Common myeloid progenitor, CD34-positive (primary cell): ENCODE measurements around the gene AKIRIN1. TPM values are rescaled to one million over a fixed set of nuclear protein-coding genes. Genes with fewer than 3 reads are reported as not detected.

Experiments
- CTCF ChIA-PET: fragments of 350-600 bp; sonication (Branson Sonifier 250); formaldehyde crosslinking; loops from one replicate; lab custom pipeline; 2021; ENCODE audit warnings: antibody characterized with exemption; lab: Charles Lee
- POLR2A ChIA-PET: fragments of 350-600 bp; sonication (Branson Sonifier 250); formaldehyde crosslinking; loops from one replicate; lab custom pipeline; 2021; ENCODE audit warnings: antibody characterized with exemption; lab: Charles Lee
- DNase-seq, 3 donors: peaks; one replicate each; pipeline versions ENCODE4 v3.0.0 to v3.0.0-alpha.2; 2013
- H3K27ac ChIP-seq, 2 experiments: 1 replicate in 1 of 2; 2 replicates in 1 of 2; pipeline ENCODE4 v1.7.0; 2013; ENCODE audit warnings: inconsistent platforms in 2 of 2, low read length in 2 of 2, mild to moderate bottlenecking in 2 of 2, low read depth in 1 of 2, moderate library complexity in 1 of 2; ENCODE audit not compliant: severe bottlenecking in 2 of 2, insufficient read depth in 1 of 2, poor library complexity in 1 of 2
- H3K27me3 ChIP-seq, 5 experiments: replicated peaks in 2 of 5; 1 replicate in 3 of 5; 2 replicates in 2 of 5; pipeline versions ENCODE4 v1.6.1 to v1.7.0; 2013; ENCODE audit warnings: low read length in 4 of 5, mild to moderate bottlenecking in 2 of 5, moderate library complexity in 2 of 5, inconsistent platforms in 1 of 5; ENCODE audit not compliant: insufficient read depth in 5 of 5, control insufficient read depth in 4 of 5
- H3K36me3 ChIP-seq, 4 experiments: 1 replicate in 2 of 4; 2 replicates in 2 of 4; pipeline versions ENCODE4 v1.6.1 to v1.7.0; 2013; ENCODE audit warnings: low read length in 3 of 4, control low read depth in 1 of 4, mild to moderate bottlenecking in 1 of 4; ENCODE audit not compliant: control insufficient read depth in 4 of 4, insufficient read depth in 4 of 4
- H3K4me1 ChIP-seq, 4 experiments: 1 replicate in 3 of 4; 2 replicates in 1 of 4; pipeline versions ENCODE4 v1.6.1 to v1.7.1; 2013; ENCODE audit warnings: low read length in 3 of 4, mild to moderate bottlenecking in 3 of 4, control low read depth in 1 of 4, inconsistent platforms in 1 of 4, moderate library complexity in 1 of 4; ENCODE audit not compliant: control insufficient read depth in 4 of 4, insufficient read depth in 4 of 4; ENCODE audit errors: control extremely low read depth in 1 of 4
- H3K4me3 ChIP-seq, 7 experiments: 1 replicate in 4 of 7; 2 replicates in 3 of 7; pipeline versions ENCODE4 v1.5.1 to v1.7.0; 2013; ENCODE audit warnings: mild to moderate bottlenecking in 7 of 7, low read length in 6 of 7, moderate library complexity in 6 of 7, inconsistent platforms in 2 of 7, low read depth in 2 of 7, control low read depth in 1 of 7; ENCODE audit not compliant: insufficient read depth in 4 of 7, control insufficient read depth in 1 of 7; ENCODE audit errors: extremely low read depth in 1 of 7
- H3K9me3 ChIP-seq, 5 experiments: 1 replicate in 4 of 5; 2 replicates in 1 of 5; pipeline versions ENCODE4 v1.6.1 to v1.7.1; 2013; ENCODE audit warnings: low read length in 4 of 5, mild to moderate bottlenecking in 2 of 5, inconsistent platforms in 1 of 5, low read depth in 1 of 5, moderate library complexity in 1 of 5; ENCODE audit not compliant: control insufficient read depth in 4 of 5, insufficient read depth in 2 of 5; ENCODE audit errors: control extremely low read depth in 1 of 5
- WGBS: methylation state at CpG from one replicate; pipeline ENCODE4 v1.1.5; 2013; ENCODE audit not compliant: insufficient coverage; 5-methylcytosine and 5-hydroxymethylcytosine counted together
- polyA plus RNA-seq: library from polyadenylated mRNA; unstranded; fragments of 120-200 nt; gene quantifications from one replicate; pipeline ENCODE4 v1.2.1, GENCODE V29; 2013

Gene AKIRIN1, protein sequence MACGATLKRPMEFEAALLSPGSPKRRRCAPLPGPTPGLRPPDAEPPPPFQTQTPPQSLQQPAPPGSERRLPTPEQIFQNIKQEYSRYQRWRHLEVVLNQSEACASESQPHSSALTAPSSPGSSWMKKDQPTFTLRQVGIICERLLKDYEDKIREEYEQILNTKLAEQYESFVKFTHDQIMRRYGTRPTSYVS
- polyA plus RNA-seq = 65.9 TPM

DNA sequence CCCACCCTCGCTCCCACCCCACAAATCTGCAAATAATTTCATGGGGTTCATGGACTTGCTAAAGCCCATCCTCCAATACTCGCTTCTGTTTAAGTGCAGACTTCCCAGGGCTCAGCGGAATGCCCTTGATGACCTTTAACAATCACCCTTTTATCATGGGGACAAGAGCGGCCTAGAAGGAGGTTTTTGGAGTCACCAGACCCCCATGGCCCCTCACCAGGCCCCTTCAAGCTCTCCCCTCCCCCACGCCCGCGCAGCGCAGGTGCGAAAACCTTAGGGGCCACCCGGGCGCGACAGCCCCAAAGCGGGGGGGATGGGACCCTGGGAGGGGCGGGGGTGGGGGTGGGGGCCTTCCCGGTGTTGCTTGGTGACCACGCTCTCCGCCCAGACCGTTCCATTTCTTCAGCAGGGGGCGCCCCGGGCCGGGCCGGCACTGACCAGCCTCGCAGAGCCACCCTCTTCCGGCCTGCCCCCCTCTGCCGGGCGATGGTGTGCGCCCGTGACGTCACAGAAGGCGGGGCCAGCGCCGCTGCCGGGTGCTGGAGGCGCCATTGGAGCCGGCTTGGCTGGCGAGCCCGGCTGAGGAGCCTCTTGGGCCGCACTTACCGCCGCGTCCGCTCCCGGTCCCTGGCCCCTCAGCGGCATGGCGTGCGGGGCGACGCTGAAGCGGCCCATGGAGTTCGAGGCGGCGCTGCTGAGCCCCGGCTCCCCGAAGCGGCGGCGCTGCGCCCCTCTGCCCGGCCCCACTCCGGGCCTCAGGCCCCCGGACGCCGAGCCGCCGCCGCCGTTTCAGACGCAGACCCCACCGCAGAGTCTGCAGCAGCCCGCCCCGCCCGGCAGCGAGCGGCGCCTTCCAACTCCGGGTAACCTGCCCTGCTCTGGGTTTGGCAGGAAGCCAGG, at the start of gene AKIRIN1:
AKIRIN1 (plus strand) TSS at position 539 of the 900 bp plus-strand sequence; CDS start at position 644, 105 bp downstream.
- peak within 1 kb of the TSS; percentile 68 to 88 for H3K27ac ChIP-seq
- H3K36me3 ChIP-seq = peaks cover 0 to 11% (median 7%) of the 10 kb centered on the region in 4 experiments
- H3K4me3 ChIP-seq = peak within 1 kb of the TSS; percentile 78 to 95 (median 88)
- H3K4me1 ChIP-seq = peaks cover 8 to 18% (median 16%) of the 10 kb centered on the region in 4 experiments
- H3K9me3 ChIP-seq = no peaks in the 10 kb centered on the region
- peak; percentile 94 to 95 (median 95) for DNase-seq
- 1% methylated on average over 64 of the region's 76 CpGs for WGBS
- no peaks in the 10 kb centered on the region for H3K27me3 ChIP-seq
- POLR2A ChIA-PET = no interaction called here
- CTCF ChIA-PET = no interaction called here

DNA sequence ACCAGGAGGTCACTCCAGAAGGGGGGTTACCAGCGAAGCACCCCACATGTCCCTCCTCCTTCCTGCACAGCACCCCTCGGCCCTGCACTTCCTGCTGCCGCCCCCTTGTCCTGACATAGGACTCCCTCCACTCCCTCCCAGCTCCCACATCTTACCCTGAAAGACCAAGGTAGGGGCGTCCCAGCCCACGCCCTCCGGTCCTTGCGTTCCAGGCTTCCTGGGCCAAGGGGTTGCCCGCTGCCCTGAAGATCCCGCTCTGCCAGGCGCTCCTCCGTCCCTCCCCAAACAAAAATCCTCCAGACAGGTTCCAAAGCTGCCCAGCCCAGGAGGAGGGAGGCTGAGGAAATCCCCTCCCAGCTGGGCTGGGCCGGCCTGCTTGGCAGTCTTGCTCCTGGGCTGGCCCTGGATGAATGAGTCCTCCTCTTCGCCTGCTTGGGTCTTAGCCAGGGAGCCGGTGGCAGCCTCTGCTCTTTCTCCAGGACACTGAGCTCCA, 49.5 kb upstream of the AKIRIN1 start, which contains the start of gene RHBDL2:
RHBDL2 (minus strand) TSS at position 304 of the 493 bp plus-strand sequence. CDS start 22,618 bp downstream, outside the sequence.
- WGBS = 86% methylated on average over 10 of the region's 14 CpGs
- no peak for DNase-seq

DNA sequence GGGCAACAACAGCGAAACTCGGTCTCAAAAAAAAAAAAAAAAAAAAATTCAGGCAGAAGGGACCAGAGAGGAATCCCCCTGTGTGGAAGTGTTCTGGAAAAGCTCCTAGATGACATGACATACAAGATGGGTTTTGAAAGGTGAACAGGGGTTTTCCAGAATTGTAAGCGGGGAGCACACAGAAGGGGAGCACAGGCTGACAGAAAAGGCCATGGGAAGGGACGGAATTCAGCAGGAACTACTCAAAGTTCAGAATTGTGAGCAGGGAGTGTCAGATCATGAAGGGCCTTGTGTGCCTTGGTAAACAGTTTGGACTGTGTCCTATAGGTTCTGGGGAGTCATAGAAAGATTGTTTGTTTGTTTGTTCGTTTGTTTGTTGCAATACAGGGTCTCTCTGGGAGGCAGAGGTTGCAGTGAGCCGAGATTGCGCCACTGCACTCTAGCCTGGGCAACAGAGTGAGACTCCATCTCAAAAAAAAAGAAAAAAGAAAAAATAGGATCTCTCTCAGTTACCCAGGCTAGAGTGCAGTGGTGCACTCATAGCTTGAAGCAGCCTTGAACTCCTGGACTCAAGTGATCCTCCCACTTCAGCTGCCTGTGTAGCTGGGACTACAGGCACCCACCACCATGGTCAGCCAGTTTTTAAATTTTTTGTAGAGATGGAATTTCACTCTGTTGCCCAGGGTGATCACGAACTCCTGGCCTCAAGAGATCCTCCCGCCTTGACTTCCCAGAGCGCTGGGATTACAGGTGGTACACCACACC, 48.2 kb upstream of the AKIRIN1 start:
- Histone ChIP-seq H3K27me3 (no peaks in the 10 kb centered on the region), H3K27ac (no peak overlapping the region), H3K4me1 (peaks cover 0 to 2% (median 0%) of the 10 kb centered on the region in 4 experiments), H3K4me3 (no peak overlapping the region), H3K36me3 (no peaks in the 10 kb centered on the region), H3K9me3 (peaks cover 0 to 5% (median 0%) of the 10 kb centered on the region in 5 experiments)
- CTCF ChIA-PET = no interaction called here
- WGBS = 100% methylated on average over 4 of the region's 10 CpGs
- POLR2A ChIA-PET = no interaction called here
- no peak for DNase-seq

More for the DNA sequence above, 49.5 kb upstream of the AKIRIN1 start, which contains the start of gene RHBDL2:
- H3K36me3 ChIP-seq = no peaks in the 10 kb centered on the region
- CTCF ChIA-PET = no interaction called here
- H3K27ac ChIP-seq = no peak within 1 kb of the TSS
- no peaks in the 10 kb centered on the region for H3K9me3 ChIP-seq
- H3K27me3 ChIP-seq = no peaks in the 10 kb centered on the region
- H3K4me1 ChIP-seq = peaks cover 0 to 2% (median 0%) of the 10 kb centered on the region in 4 experiments
- POLR2A ChIA-PET = no interaction called here
- H3K4me3 ChIP-seq = no peak within 1 kb of the TSS

DNA sequence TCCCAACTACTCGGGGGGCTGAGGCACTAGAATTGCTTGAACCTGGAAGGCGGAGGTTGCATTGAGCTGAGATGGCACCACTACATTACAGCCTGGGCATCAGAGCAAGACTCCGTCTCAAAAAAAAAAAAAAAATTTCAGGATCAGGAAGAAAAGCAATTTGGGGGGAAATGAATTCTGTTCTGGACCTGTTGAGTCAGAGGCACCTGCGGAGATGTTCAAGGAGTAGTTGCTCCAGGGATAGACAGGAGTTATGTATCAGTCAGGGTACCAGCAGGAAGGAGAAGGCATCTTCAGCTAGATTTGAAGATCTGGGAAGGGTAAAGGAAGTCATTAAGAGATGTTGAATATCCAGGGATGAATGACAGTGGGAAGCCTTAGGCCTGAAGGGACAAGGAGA, 46.5 kb upstream of the AKIRIN1 start:
- H3K4me1 ChIP-seq = peaks cover 0 to 2% (median 0%) of the 10 kb centered on the region in 4 experiments
- DNase-seq = no peak
- H3K9me3 ChIP-seq = peaks cover 0 to 5% (median 0%) of the 10 kb centered on the region in 5 experiments
- ChIA-PET POLR2A (no interaction called here), CTCF (no interaction called here)
- H3K27me3 ChIP-seq = no peaks in the 10 kb centered on the region
- H3K4me3 ChIP-seq = no peak overlapping the region
- 97% methylated on average over 4 of the region's 4 CpGs for WGBS
- H3K36me3 ChIP-seq = no peaks in the 10 kb centered on the region
- H3K27ac ChIP-seq = no peak overlapping the region

DNA sequence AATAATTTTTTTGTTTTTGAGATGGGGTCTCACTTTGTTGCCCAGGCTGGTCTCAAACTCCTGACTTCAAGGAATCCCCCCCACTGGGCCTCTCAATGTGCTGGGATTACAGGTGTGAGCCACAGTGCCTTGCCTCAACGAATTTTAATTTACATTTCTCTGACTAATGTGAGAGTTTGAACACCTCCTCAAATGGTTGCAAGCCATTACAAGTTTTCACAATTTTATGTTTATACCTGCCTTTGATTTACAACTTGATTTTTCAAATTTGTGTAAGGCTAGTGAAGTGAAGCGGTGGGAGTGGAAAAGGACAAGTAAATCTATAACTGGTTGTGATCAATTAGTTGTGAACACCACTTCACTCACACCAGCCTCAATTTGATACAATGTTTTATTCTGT, 40.5 kb upstream of the AKIRIN1 start:
- peaks cover 0 to 5% (median 0%) of the 10 kb centered on the region in 5 experiments for H3K9me3 ChIP-seq
- POLR2A ChIA-PET = no interaction called here
- H3K4me1 ChIP-seq = no peaks in the 10 kb centered on the region
- DNase-seq = no peak
- CTCF ChIA-PET = no interaction called here
- H3K4me3 ChIP-seq = no peak overlapping the region
- H3K27ac ChIP-seq = no peak overlapping the region
- H3K36me3 ChIP-seq = no peaks in the 10 kb centered on the region
- no CpG with 5 or more reads among the region's 2 CpGs for WGBS
- H3K27me3 ChIP-seq = no peaks in the 10 kb centered on the region

DNA sequence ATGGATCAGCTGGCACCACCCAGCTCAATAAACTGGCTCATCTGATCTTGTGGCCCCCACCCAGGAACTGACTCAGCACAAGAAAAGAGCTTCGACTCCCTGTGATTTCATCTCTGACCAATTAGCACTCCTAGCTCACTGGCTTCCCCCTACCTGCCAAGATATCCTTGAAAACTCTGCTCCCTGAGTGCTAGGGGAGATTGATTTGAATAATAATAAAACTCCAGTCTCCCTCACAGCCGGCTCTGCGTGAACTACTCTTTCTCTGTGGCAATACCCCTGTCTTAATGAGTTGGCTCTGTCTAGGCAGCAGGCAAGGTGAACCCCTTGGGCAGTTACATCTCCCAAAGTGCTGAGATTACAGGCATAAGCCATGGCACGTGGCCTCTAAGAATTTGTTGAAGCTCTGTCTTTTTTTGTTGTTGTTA, 37.6 kb upstream of the AKIRIN1 start:
- Histone ChIP-seq H3K36me3 (no peaks in the 10 kb centered on the region), H3K9me3 (no peaks in the 10 kb centered on the region), H3K4me1 (no peaks in the 10 kb centered on the region), H3K4me3 (no peak overlapping the region), H3K27ac (no peak overlapping the region), H3K27me3 (no peaks in the 10 kb centered on the region)
- no peak for DNase-seq
- ChIA-PET CTCF (interaction anchor here (0.6 kb wide), 1 partner anchor 15 kb away, joined by 3 read pairs; no protein-coding TSS in a partner anchor), POLR2A (no interaction called here)
- 52% methylated on average over 3 of the region's 4 CpGs for WGBS
